Gastroesophageal sphincter (tissue), 4 donors: ENCODE results near the gene OAS3. TPM values are rescaled to one million over a fixed set of nuclear protein-coding genes. Genes with fewer than 3 reads are reported as not detected.

Source experiments
- ATAC-seq: fragments of 150-250 bp; one replicate; pipeline ENCODE4 v1.9.1; 2016; ENCODE audit warnings: mild to moderate bottlenecking, moderate library complexity
- H3K27ac ChIP-seq, 4 donors: fragments of 200-600 bp; sonication (generic) in 3 of 4; 1 replicate in 3 of 4; 2 replicates in 1 of 4; pipeline ENCODE4 v1.5.1; 2016 to 2019
- H3K27me3 ChIP-seq: fragments of 200-600 bp; sonication (generic); one replicate; pipeline ENCODE4 v1.5.1; 2019
- H3K36me3 ChIP-seq, 2 donors: fragments of 200-600 bp; sonication (generic); one replicate each; pipeline ENCODE4 v1.5.1; 2019; ENCODE audit warnings: control low read depth in 1 of 2
- H3K4me1 ChIP-seq, 3 donors: fragments of 200-600 bp; sonication (generic); 1 replicate in 2 of 3; 2 replicates in 1 of 3; pipeline ENCODE4 v1.5.1; 2016 to 2019; ENCODE audit warnings: control low read depth in 2 of 3
- H3K4me3 ChIP-seq, 2 donors: fragments of 200-600 bp; sonication (generic); one replicate each; pipeline ENCODE4 v1.5.1; 2019; ENCODE audit warnings: mild to moderate bottlenecking in 1 of 2, moderate library complexity in 1 of 2
- H3K9me3 ChIP-seq, 3 donors: fragments of 200-600 bp; sonication (generic); one replicate each; pipeline ENCODE4 v1.5.1; 2017 to 2019; ENCODE audit warnings: control low read depth in 2 of 3
- CTCF ChIP-seq, 4 experiments: fragments of 200-600 bp in 2 of 4; fragments of 450-650 bp in 2 of 4; sonication (generic) in 1 of 4; IDR thresholded peaks; one replicate each; pipeline ENCODE4 v1.5.1; 2017 to 2019; ENCODE audit warnings: antibody characterized with exemption in 4 of 4, mild to moderate bottlenecking in 2 of 4, moderate library complexity in 2 of 4
- EP300 ChIP-seq: sonication (generic); formaldehyde crosslinking; IDR thresholded peaks from one replicate; pipeline ENCODE4 v1.6.1; 2017; ENCODE audit warnings: antibody characterized with exemption, mild to moderate bottlenecking
- POLR2A ChIP-seq, 2 donors: fragments of 450-650 bp; IDR thresholded peaks; one replicate each; pipeline ENCODE4 v1.6.1; 2017; ENCODE audit warnings: antibody characterized with exemption in 2 of 2, mild to moderate bottlenecking in 2 of 2, moderate library complexity in 1 of 2
- POLR2AphosphoS5 ChIP-seq: sonication (generic); formaldehyde crosslinking; IDR thresholded peaks from one replicate; pipeline ENCODE4 v1.6.1; 2017; ENCODE audit warnings: antibody characterized with exemption
- WGBS, 2 donors: methylation state at CpG; one replicate each; pipeline ENCODE4 v1.1.5; 2018; ENCODE audit warnings: low coverage in 1 of 2; 5-methylcytosine and 5-hydroxymethylcytosine counted together
- total RNA-seq, 4 donors: library from RNA; depleted of rRNA; stranded (reverse); fragments of >200 nt; gene quantifications; one replicate each; pipeline ENCODE4 v1.1.0, GENCODE V29; 2016

OAS3 gene
- total RNA-seq, 4 donors from 2014 or later, result 3.5 to 10.2 (median 7.2) TPM

GRCh38 chr12:112989806-112990205 lies 51.5 kb downstream of the OAS3 start:
- TF ChIP-seq EP300, result no peak
- no peak for TF ChIP-seq POLR2A (IDR thresholded peaks at IDR 0.05)
- TF ChIP-seq POLR2AphosphoS5, result no peak
- TF ChIP-seq CTCF (IDR thresholded peaks at IDR 0.05), result no peak
- no peaks in the 10 kb centered on the region for H3K4me1 ChIP-seq
- peaks cover 0 to 11% of the 10 kb centered on the region in 2 donors for H3K36me3 ChIP-seq
- H3K27ac ChIP-seq, result no peak overlapping the region
- no peak overlapping the region for H3K4me3 ChIP-seq
- ATAC-seq, result no peak
- H3K9me3 ChIP-seq, result peaks cover 0 to 4% (median 0%) of the 10 kb centered on the region in 3 donors
- WGBS, 2 donors, result 40 to 57% methylated on average over 1 of the region's 1 CpG
- no peaks in the 10 kb centered on the region for H3K27me3 ChIP-seq

GRCh38 chr12:112992541-112993398 lies 54.5 kb downstream of the OAS3 start:
- WGBS, 2 donors, result 0 to 20% methylated on average over 2 of the region's 2 CpGs
- Histone ChIP-seq H3K9me3 (peaks cover 0 to 3% (median 0%) of the 10 kb centered on the region in 3 donors), H3K4me3 (no peak overlapping the region), H3K27ac (no peak overlapping the region), H3K36me3 (peaks cover 0 to 29% of the 10 kb centered on the region in 2 donors), H3K4me1 (no peaks in the 10 kb centered on the region), H3K27me3 (peaks cover 4% of the 10 kb centered on the region)
- no peak for TF ChIP-seq EP300
- no peak for TF ChIP-seq POLR2AphosphoS5
- TF ChIP-seq CTCF (IDR thresholded peaks at IDR 0.05), result peak; percentile 54 to 86 (median 72)
- no peak for TF ChIP-seq POLR2A (IDR thresholded peaks at IDR 0.05)
- no peak for ATAC-seq

- TF ChIP-seq EP300, result no peak
- no peak for TF ChIP-seq POLR2A (IDR thresholded peaks at IDR 0.05)
- TF ChIP-seq CTCF (IDR thresholded peaks at IDR 0.05), result no peak
- no peak for TF ChIP-seq POLR2AphosphoS5
- Histone ChIP-seq H3K27me3 (peaks cover 4% of the 10 kb centered on the region), H3K27ac (no peak overlapping the region), H3K36me3 (peaks cover 0 to 47% of the 10 kb centered on the region in 2 donors), H3K4me3 (no peak overlapping the region), H3K4me1 (no peaks in the 10 kb centered on the region), H3K9me3 (peaks cover 0 to 8% (median 0%) of the 10 kb centered on the region in 3 donors)
- ATAC-seq, result no peak
- WGBS, 2 donors, result 61 to 67% methylated on average over 1 to 5 of the region's 5 CpGs
Observed at GRCh38 chr12:112995008-112995407, 56.7 kb downstream of the OAS3 start.

- H3K27me3 ChIP-seq, result peaks cover 4% of the 10 kb centered on the region
- H3K27ac ChIP-seq, result no peak overlapping the region
- 71% methylated on average over 8 of the region's 8 CpGs; no CpG with 5 or more reads in 1 of the 2 donors for WGBS, 2 donors
- no peak overlapping the region for H3K4me3 ChIP-seq
- TF ChIP-seq POLR2AphosphoS5 (no peak), POLR2A (IDR thresholded peaks at IDR 0.05) (no peak), CTCF (IDR thresholded peaks at IDR 0.05) (no peak), EP300 (no peak)
- H3K36me3 ChIP-seq, result peaks cover 0 to 47% of the 10 kb centered on the region in 2 donors
- H3K9me3 ChIP-seq, result peaks cover 0 to 8% (median 0%) of the 10 kb centered on the region in 3 donors
- ATAC-seq, result no peak
- no peaks in the 10 kb centered on the region for H3K4me1 ChIP-seq
Observed at GRCh38 chr12:112996501-112996900, 58.2 kb downstream of the OAS3 start.

GRCh38 chr12:112997506-112997905 lies 59.2 kb downstream of the OAS3 start:
- no peak overlapping the region for H3K27ac ChIP-seq
- 90% methylated on average over 2 to 5 of the region's 7 CpGs for WGBS, 2 donors
- ATAC-seq, result no peak
- H3K9me3 ChIP-seq, result peaks cover 0 to 8% (median 0%) of the 10 kb centered on the region in 3 donors
- H3K36me3 ChIP-seq, result peaks cover 0 to 52% of the 10 kb centered on the region in 2 donors
- H3K4me3 ChIP-seq, result no peak overlapping the region
- H3K27me3 ChIP-seq, result peaks cover 4% of the 10 kb centered on the region
- no peaks in the 10 kb centered on the region for H3K4me1 ChIP-seq
- TF ChIP-seq CTCF (IDR thresholded peaks at IDR 0.05), result no peak
- TF ChIP-seq POLR2AphosphoS5, result no peak
- no peak for TF ChIP-seq POLR2A (IDR thresholded peaks at IDR 0.05)
